Natural killer cell (primary cell): ENCODE measurements around the gene PCED1B. TPM values are rescaled to one million over a fixed set of nuclear protein-coding genes. Genes with fewer than 3 reads are reported as not detected.

ENCODE experiments used
- ATAC-seq, 3 donors: fragments of 150-1000 bp in 2 of 3; fragments of 200-7000 bp in 1 of 3; cut with Tn5 transposase; 1 replicate in 1 of 3; 2 replicates in 2 of 3; pipeline ENCODE4 v1.10.0; 2021; ENCODE audit warnings: mild to moderate bottlenecking in 2 of 3, moderate library complexity in 2 of 3
- DNase-seq, 2 donors: peaks; one replicate each; pipeline versions ENCODE4 v3.0.0 to v3.0.0-alpha.2; 2013 to 2021; ENCODE audit warnings: mixed read lengths in 1 of 2
- H3K27ac ChIP-seq: one replicate; pipeline ENCODE4 v1.5.1; 2013; ENCODE audit warnings: mild to moderate bottlenecking, low read length
- H3K27me3 ChIP-seq: one replicate; pipeline ENCODE4 v1.6.1; 2013; ENCODE audit warnings: low read length; ENCODE audit not compliant: control insufficient read depth, insufficient read depth
- H3K36me3 ChIP-seq: one replicate; pipeline ENCODE4 v1.6.1; 2013; ENCODE audit warnings: low read length; ENCODE audit not compliant: control insufficient read depth, insufficient read depth
- H3K4me1 ChIP-seq: one replicate; pipeline ENCODE4 v1.6.1; 2013; ENCODE audit warnings: low read length; ENCODE audit not compliant: control insufficient read depth, insufficient read depth
- H3K4me3 ChIP-seq: one replicate; pipeline ENCODE4 v1.5.1; 2013; ENCODE audit warnings: low read length
- H3K9me3 ChIP-seq: one replicate; pipeline ENCODE4 v1.6.1; 2013; ENCODE audit warnings: low read length; ENCODE audit not compliant: control insufficient read depth, insufficient read depth
- H3K27ac Mint-ChIP-seq, 2 donors: one replicate each; pipeline ENCODE4 v1.8.0; 2022; ENCODE audit warnings: mild to moderate bottlenecking in 2 of 2, mixed read lengths in 2 of 2, moderate library complexity in 1 of 2
- H3K27me3 Mint-ChIP-seq, 2 donors: one replicate each; pipeline ENCODE4 v1.8.0; 2022; ENCODE audit warnings: low read depth in 2 of 2, mixed read lengths in 2 of 2
- H3K36me3 Mint-ChIP-seq: one replicate; pipeline ENCODE4 v1.8.0; 2022; ENCODE audit warnings: mixed read lengths
- H3K4me1 Mint-ChIP-seq, 2 donors: one replicate each; pipeline ENCODE4 v1.8.0; 2022; ENCODE audit warnings: mixed read lengths in 2 of 2
- H3K4me3 Mint-ChIP-seq: one replicate; pipeline ENCODE4 v1.8.0; 2022; ENCODE audit warnings: mild to moderate bottlenecking, moderate library complexity, mixed read lengths
- H3K9me3 Mint-ChIP-seq, 2 donors: one replicate each; pipeline ENCODE4 v1.8.0; 2022; ENCODE audit warnings: mixed read lengths in 2 of 2
- WGBS: methylation state at CpG from one replicate; pipeline ENCODE4 v1.1.7; 2013; ENCODE audit warnings: missing lambda C conversion rate; ENCODE audit not compliant: insufficient coverage; 5-methylcytosine and 5-hydroxymethylcytosine counted together
- intact Hi-C: fragments of 100-400 bp; cut with micrococcal nuclease; formaldehyde crosslinking; loops from one replicate; pipeline ENCODE4 v1.14.2; 2022
- total RNA-seq, 4 donors: library from RNA; stranded (reverse); fragments of 120-200 nt in 1 of 4; gene quantifications; one replicate each; pipeline versions ENCODE4 v1.2.3 to v1.2.4, GENCODE V29; 2013 to 2022
- TF ChIP-seq, protein P1 (sequence below): fragments of 200-600 bp; IDR thresholded peaks from one replicate; pipeline ENCODE4 v1.8.0; 2022; ENCODE audit warnings: antibody characterized with exemption

PCED1B gene, protein sequence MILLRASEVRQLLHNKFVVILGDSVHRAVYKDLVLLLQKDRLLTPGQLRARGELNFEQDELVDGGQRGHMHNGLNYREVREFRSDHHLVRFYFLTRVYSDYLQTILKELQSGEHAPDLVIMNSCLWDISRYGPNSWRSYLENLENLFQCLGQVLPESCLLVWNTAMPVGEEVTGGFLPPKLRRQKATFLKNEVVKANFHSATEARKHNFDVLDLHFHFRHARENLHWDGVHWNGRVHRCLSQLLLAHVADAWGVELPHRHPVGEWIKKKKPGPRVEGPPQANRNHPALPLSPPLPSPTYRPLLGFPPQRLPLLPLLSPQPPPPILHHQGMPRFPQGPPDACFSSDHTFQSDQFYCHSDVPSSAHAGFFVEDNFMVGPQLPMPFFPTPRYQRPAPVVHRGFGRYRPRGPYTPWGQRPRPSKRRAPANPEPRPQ
- 10 to 100 TPM; 30.2 to 35.9 (median 33.3) TPM for total RNA-seq
- total RNA-seq (2013) = 12.0 TPM

DNA sequence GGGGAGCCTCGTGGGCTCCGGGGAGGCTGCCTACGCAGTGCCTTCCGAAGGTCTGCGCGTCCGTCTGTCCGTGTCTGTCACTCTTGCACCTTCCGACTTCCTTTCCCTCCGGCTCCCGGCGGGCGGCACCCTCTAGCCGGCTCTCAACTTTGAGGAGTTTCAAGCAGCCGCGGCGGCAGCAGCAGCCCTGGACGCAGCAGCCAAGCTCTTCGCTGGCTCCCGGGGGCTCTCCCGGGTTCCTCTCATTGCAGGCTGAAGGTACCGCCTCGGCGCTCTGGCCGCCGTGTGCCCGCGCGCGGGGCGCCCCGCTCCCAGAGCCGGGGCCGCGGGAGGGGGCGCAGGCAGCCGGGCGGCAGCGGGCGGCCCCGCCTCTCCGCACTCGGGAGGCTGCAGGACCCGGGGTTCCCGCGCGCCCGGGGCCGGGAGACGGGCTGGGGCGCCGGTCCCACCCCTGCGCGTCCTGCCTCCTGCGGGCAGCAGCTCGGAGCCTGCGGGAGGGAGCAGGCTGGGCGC lies at the start of gene PCED1B, which contains the start of gene AMIGO2:
Gene PCED1B (plus strand): TSS at position 154 of the 513 bp plus-strand sequence. CDS start 155,443 bp downstream, outside the sequence.
Gene AMIGO2 (minus strand): TSS at position 492 of the 513 bp plus-strand sequence. CDS start 957 bp downstream, outside the sequence.
- Mint-ChIP-seq H3K27me3 (no peaks in the 10 kb centered on the region), H3K36me3 (no peaks in the 10 kb centered on the region), H3K9me3 (no peaks in the 10 kb centered on the region), H3K4me1 (peaks cover 54% of the 10 kb centered on the region in 2 donors), H3K27ac (peak within 1 kb of the TSS; percentile 82 to 95), H3K4me3 (peak within 1 kb of the TSS; percentile 100)
- ATAC-seq (peak; percentile 47 to 67 (median 60)), DNase-seq (peak; percentile 47 to 73)
- peak within 1 kb of the TSS; percentile 74 for H3K27ac ChIP-seq
- TF ChIP-seq, protein P1, sequence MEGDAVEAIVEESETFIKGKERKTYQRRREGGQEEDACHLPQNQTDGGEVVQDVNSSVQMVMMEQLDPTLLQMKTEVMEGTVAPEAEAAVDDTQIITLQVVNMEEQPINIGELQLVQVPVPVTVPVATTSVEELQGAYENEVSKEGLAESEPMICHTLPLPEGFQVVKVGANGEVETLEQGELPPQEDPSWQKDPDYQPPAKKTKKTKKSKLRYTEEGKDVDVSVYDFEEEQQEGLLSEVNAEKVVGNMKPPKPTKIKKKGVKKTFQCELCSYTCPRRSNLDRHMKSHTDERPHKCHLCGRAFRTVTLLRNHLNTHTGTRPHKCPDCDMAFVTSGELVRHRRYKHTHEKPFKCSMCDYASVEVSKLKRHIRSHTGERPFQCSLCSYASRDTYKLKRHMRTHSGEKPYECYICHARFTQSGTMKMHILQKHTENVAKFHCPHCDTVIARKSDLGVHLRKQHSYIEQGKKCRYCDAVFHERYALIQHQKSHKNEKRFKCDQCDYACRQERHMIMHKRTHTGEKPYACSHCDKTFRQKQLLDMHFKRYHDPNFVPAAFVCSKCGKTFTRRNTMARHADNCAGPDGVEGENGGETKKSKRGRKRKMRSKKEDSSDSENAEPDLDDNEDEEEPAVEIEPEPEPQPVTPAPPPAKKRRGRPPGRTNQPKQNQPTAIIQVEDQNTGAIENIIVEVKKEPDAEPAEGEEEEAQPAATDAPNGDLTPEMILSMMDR = no peak
- no peaks in the 10 kb centered on the region for H3K9me3 ChIP-seq
- intact Hi-C loops = loop anchor here (2.0 kb wide), 1 partner anchor 317 kb away; no protein-coding TSS in a partner anchor
- H3K36me3 ChIP-seq = no peaks in the 10 kb centered on the region
- H3K4me1 ChIP-seq = peaks cover 18% of the 10 kb centered on the region
- under 1% methylated on average over 58 of the region's 58 CpGs for WGBS
- H3K4me3 ChIP-seq = peak within 1 kb of the TSS; percentile 94
- no peaks in the 10 kb centered on the region for H3K27me3 ChIP-seq

DNA sequence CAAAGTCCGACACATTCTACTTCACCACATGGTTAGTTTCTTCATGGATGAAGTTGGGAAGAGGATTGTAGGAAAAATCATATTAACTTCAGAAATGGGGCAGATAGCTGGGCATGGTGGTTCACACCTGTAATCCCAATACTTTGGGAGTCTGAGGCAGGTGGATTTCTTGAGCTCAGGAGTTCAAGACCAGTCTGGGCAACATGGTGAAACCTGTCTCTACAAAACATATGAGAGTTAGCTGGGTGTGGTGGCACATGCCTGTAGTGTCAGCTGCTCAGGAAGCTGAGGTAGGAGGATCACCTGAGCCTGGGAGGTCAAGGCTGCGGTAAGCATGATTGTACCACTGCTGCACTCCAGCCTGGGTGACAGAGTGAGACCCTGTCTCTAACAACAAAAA lies 49.5 kb upstream of the PCED1B start:
- Mint-ChIP-seq H3K4me1 (no peaks in the 10 kb centered on the region), H3K27me3 (peaks cover 13 to 16% of the 10 kb centered on the region in 2 donors), H3K9me3 (no peaks in the 10 kb centered on the region), H3K4me3 (no peak overlapping the region), H3K36me3 (no peaks in the 10 kb centered on the region), H3K27ac (peak overlapping the region in 1 of 2 donors; percentile 29)
- Histone ChIP-seq H3K9me3 (no peaks in the 10 kb centered on the region), H3K27me3 (no peaks in the 10 kb centered on the region), H3K4me1 (no peaks in the 10 kb centered on the region), H3K4me3 (no peak overlapping the region), H3K27ac (no peak overlapping the region), H3K36me3 (no peaks in the 10 kb centered on the region)
- intact Hi-C loops = loop anchor here (5.0 kb wide), 1 partner anchor 607 kb away; no protein-coding TSS in a partner anchor
- WGBS = 58% methylated on average over 1 of the region's 2 CpGs
- peak in 2 of 3 donors; percentile 29 to 33 for ATAC-seq
- no peak for DNase-seq
- TF ChIP-seq, protein P1 = no peak

DNA sequence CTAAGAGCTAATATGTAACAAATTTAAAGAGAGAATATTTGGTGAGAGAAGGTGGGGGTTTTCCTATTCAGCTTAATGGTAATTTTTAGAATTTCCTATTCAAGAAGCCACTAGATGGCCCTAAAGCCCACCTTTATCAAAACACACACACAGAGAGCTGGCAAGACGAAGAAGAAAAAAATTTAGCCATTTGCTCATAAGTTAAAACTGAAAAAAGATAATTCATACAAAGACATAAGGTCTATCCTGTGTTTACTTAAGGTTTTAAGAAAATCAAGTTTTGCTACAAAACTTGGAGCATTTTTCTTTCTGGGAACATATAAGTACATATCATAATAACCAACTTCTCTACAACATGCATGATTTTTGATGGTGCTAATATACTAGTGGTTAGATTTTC lies 46.8 kb upstream of the PCED1B start:
- no peak overlapping the region for H3K4me3 ChIP-seq
- Mint-ChIP-seq H3K4me1 (no peaks in the 10 kb centered on the region), H3K27ac (no peak overlapping the region), H3K9me3 (no peaks in the 10 kb centered on the region), H3K27me3 (peaks cover 4 to 6% of the 10 kb centered on the region in 2 donors), H3K36me3 (no peaks in the 10 kb centered on the region), H3K4me3 (no peak overlapping the region)
- no CpG with 5 or more reads among the region's 1 CpG for WGBS
- no peaks in the 10 kb centered on the region for H3K36me3 ChIP-seq
- no peaks in the 10 kb centered on the region for H3K4me1 ChIP-seq
- ATAC-seq = peak; percentile 57 to 88 (median 85)
- intact Hi-C loops = loop anchor here (1.0 to 5.0 kb wide), 4 partner anchors 275 to 654 kb away; no protein-coding TSS in a partner anchor
- TF ChIP-seq, protein P1 = peak; percentile 67
- peak in 1 of 2 donors; percentile 80 for DNase-seq
- H3K27me3 ChIP-seq = no peaks in the 10 kb centered on the region
- H3K9me3 ChIP-seq = no peaks in the 10 kb centered on the region
- no peak overlapping the region for H3K27ac ChIP-seq
